SK-N-SH (cell line): ENCODE results near the gene PRR16. TPM values are rescaled to one million over a fixed set of nuclear protein-coding genes. Genes with fewer than 3 reads are reported as not detected.

Source experiments
- CTCF ChIA-PET: fragments of 300-600, 350-600 bp; formaldehyde crosslinking; extraction: SDS; loops from one replicate; lab custom pipeline; 2021; lab: Yijun Ruan, JAX
- POLR2A ChIA-PET: fragments of 350-600 bp; sonication (Branson Sonifier 250); formaldehyde crosslinking; extraction: SDS; loops from one replicate; lab custom pipeline; 2020; ENCODE audit warnings: antibody characterized with exemption, inconsistent platforms; lab: Yijun Ruan, JAX
- DNase-seq: peaks from one replicate; pipeline ENCODE4 v3.0.0; 2012
- H2AFZ ChIP-seq: fragments of 200-600 bp; sonication (generic); 2 replicates; pipeline ENCODE4 v1.8.1; 2016; ENCODE audit warnings: antibody characterized with exemption, mild to moderate bottlenecking, low read depth
- H3F3A ChIP-seq: fragments of 200-600 bp; sonication (generic); replicated peaks from 2 replicates; pipeline ENCODE3; 2016; ENCODE audit warnings: antibody characterized with exemption, mild to moderate bottlenecking; ENCODE audit not compliant: insufficient read depth
- H3K27ac ChIP-seq, 2 experiments: fragments of 200-500 bp in 1 of 2; fragments of 200-600 bp in 1 of 2; sonication (Bioruptor generic) in 1 of 2; sonication (generic), shearing (Covaris generic) in 1 of 2; 2 replicates each; pipeline versions ENCODE4 v1.5.1 to v1.6.1; 2014 to 2016; ENCODE audit warnings: low read depth in 2 of 2, inconsistent platforms in 1 of 2, low read length in 1 of 2, mild to moderate bottlenecking in 1 of 2, mixed read lengths in 1 of 2
- H3K27me3 ChIP-seq: fragments of 200-600 bp; sonication (generic), shearing (Covaris generic); 2 replicates; pipeline ENCODE4 v1.6.1; 2016; ENCODE audit warnings: mixed run types; ENCODE audit not compliant: insufficient read depth
- H3K36me3 ChIP-seq, 2 experiments: fragments of 200-500 bp in 1 of 2; fragments of 200-600 bp in 1 of 2; sonication (Bioruptor generic) in 1 of 2; sonication (generic) in 1 of 2; replicated peaks in 1 of 2; 2 replicates each; pipeline versions ENCODE3 to v1.5.1; 2014 to 2016; ENCODE audit warnings: low read length in 1 of 2, mild to moderate bottlenecking in 1 of 2; ENCODE audit not compliant: insufficient read depth in 2 of 2, control insufficient read depth in 1 of 2
- H3K4me1 ChIP-seq, 2 experiments: fragments of 200-500 bp in 1 of 2; fragments of 200-600 bp in 1 of 2; sonication (Bioruptor generic) in 1 of 2; sonication (generic), shearing (Covaris generic) in 1 of 2; 2 replicates each; pipeline versions ENCODE4 v1.5.1 to v1.6.1; 2014 to 2016; ENCODE audit warnings: low read depth in 1 of 2, low read length in 1 of 2, mixed run types in 1 of 2; ENCODE audit not compliant: insufficient read depth in 2 of 2, control insufficient read depth in 1 of 2
- H3K4me2 ChIP-seq: fragments of 200-600 bp; sonication (generic), shearing (Covaris generic); 2 replicates; pipeline ENCODE4 v1.6.1; 2017; ENCODE audit warnings: mixed run types
- H3K4me3 ChIP-seq, 2 experiments: fragments of 200-500 bp in 1 of 2; fragments of 200-600 bp in 1 of 2; sonication (Bioruptor generic) in 1 of 2; sonication (generic), shearing (Covaris generic) in 1 of 2; 2 replicates each; pipeline versions ENCODE4 v1.5.1 to v1.8.1; 2014 to 2016; ENCODE audit warnings: low read depth in 2 of 2, inconsistent platforms in 1 of 2, low read length in 1 of 2, mild to moderate bottlenecking in 1 of 2, mixed read lengths in 1 of 2, moderate library complexity in 1 of 2
- H3K79me2 ChIP-seq: fragments of 200-600 bp; sonication (generic); 2 replicates; pipeline ENCODE4 v1.8.1; 2017; ENCODE audit warnings: mild to moderate bottlenecking; ENCODE audit not compliant: insufficient read depth
- H3K9ac ChIP-seq: fragments of 200-600 bp; sonication (generic); 2 replicates; pipeline ENCODE4 v1.6.1; 2017; ENCODE audit warnings: mixed run types
- H3K9me2 ChIP-seq: fragments of 200-600 bp; sonication (generic); 2 replicates; pipeline ENCODE4 v1.6.1; 2017; ENCODE audit warnings: mixed run types
- H3K9me3 ChIP-seq: fragments of 200-600 bp; sonication (generic); 2 replicates; pipeline ENCODE4 v1.6.1; 2017; ENCODE audit warnings: mixed run types, mild to moderate bottlenecking, moderate library complexity
- H4K20me1 ChIP-seq: fragments of 200-600 bp; sonication (generic); 2 replicates; pipeline ENCODE4 v1.6.1; 2017; ENCODE audit warnings: mild to moderate bottlenecking, mixed run types; ENCODE audit not compliant: insufficient read depth
- CTCF ChIP-seq: fragments of 200-600 bp; sonication (generic); IDR thresholded peaks from 2 replicates; pipeline ENCODE4 v1.6.1; 2017; ENCODE audit warnings: antibody characterized with exemption, mild to moderate bottlenecking, moderate library complexity
- FOSL2 ChIP-seq: IDR thresholded peaks from 2 replicates; pipeline ENCODE4 v1.4.0; 2012; ENCODE audit warnings: low read depth, mild to moderate bottlenecking, moderate library complexity, borderline replicate concordance
- FOXJ3 ChIP-seq: sonication (generic); formaldehyde crosslinking; IDR thresholded peaks from 2 replicates; pipeline ENCODE4 v1.5.1; 2020; ENCODE audit warnings: mild to moderate bottlenecking, missing genetic modification reagents
- FOXM1 ChIP-seq: IDR thresholded peaks from 2 replicates; pipeline ENCODE4 v1.4.0; 2012; ENCODE audit warnings: low read depth, mild to moderate bottlenecking
- GABPA ChIP-seq: IDR thresholded peaks from 2 replicates; pipeline ENCODE4 v1.4.0; 2012; ENCODE audit warnings: low read depth, mild to moderate bottlenecking
- GATA2 ChIP-seq: sonication (generic); formaldehyde crosslinking; IDR thresholded peaks from 2 replicates; pipeline ENCODE4 v1.5.0; 2020; ENCODE audit warnings: mild to moderate bottlenecking, missing genetic modification reagents
- MAX ChIP-seq: IDR thresholded peaks from 2 replicates; pipeline ENCODE4 v1.4.0; 2012; ENCODE audit warnings: low read depth
- MXI1 ChIP-seq: IDR thresholded peaks from 2 replicates; pipeline ENCODE4 v1.6.1; 2012; ENCODE audit warnings: mild to moderate bottlenecking, low read depth, low read length, improper control_type of control experiment
- POLR2AphosphoS5 ChIP-seq: IDR thresholded peaks from 2 replicates; pipeline ENCODE4 v1.6.1; 2012; ENCODE audit warnings: low read depth, low read length
- RAD21 ChIP-seq: IDR thresholded peaks from 2 replicates; pipeline ENCODE4 v1.6.1; 2012; ENCODE audit warnings: mild to moderate bottlenecking, low read length
- RFX5 ChIP-seq: IDR thresholded peaks from 2 replicates; pipeline ENCODE4 v1.6.1; 2012; ENCODE audit warnings: mild to moderate bottlenecking, improper control_type of control experiment, low read length
- RXRA ChIP-seq: IDR thresholded peaks from 2 replicates; pipeline ENCODE4 v1.4.0; 2012; ENCODE audit warnings: low read depth, mild to moderate bottlenecking, borderline replicate concordance
- SMC3 ChIP-seq: IDR thresholded peaks from 2 replicates; pipeline ENCODE4 v1.6.1; 2012; ENCODE audit warnings: low read depth, low read length, improper control_type of control experiment
- TEAD4 ChIP-seq: IDR thresholded peaks from 2 replicates; pipeline ENCODE4 v1.4.0; 2012; ENCODE audit warnings: mild to moderate bottlenecking, borderline replicate concordance; ENCODE audit not compliant: insufficient read depth
- WGBS: methylation state at CpG from one replicate; pipeline ENCODE4 v1.1.6; 2017; ENCODE audit warnings: low lambda C conversion rate; 5-methylcytosine and 5-hydroxymethylcytosine counted together
- polyA plus RNA-seq, 3 experiments: library from polyadenylated mRNA; depleted of rRNA; stranded (reverse); fragments of >200 nt; gene quantifications; 2 replicates each; pipeline ENCODE4 v1.2.3, GENCODE V29; 2012
- TF ChIP-seq, protein P1 (sequence below): IDR thresholded peaks from 2 replicates; pipeline ENCODE4 v1.4.0; 2012; ENCODE audit warnings: low read depth, borderline replicate concordance

Gene PRR16
- polyA plus RNA-seq, 1 of the 3 experiments (the other 2 are of a cell fraction): 26.7 TPM

- H3K27ac ChIP-seq: no peak overlapping the region
- TF ChIP-seq MAX: no peak
- TF ChIP-seq RAD21: no peak
- no peak for TF ChIP-seq FOXJ3
- TF ChIP-seq SMC3: no peak
- TF ChIP-seq, protein P1, sequence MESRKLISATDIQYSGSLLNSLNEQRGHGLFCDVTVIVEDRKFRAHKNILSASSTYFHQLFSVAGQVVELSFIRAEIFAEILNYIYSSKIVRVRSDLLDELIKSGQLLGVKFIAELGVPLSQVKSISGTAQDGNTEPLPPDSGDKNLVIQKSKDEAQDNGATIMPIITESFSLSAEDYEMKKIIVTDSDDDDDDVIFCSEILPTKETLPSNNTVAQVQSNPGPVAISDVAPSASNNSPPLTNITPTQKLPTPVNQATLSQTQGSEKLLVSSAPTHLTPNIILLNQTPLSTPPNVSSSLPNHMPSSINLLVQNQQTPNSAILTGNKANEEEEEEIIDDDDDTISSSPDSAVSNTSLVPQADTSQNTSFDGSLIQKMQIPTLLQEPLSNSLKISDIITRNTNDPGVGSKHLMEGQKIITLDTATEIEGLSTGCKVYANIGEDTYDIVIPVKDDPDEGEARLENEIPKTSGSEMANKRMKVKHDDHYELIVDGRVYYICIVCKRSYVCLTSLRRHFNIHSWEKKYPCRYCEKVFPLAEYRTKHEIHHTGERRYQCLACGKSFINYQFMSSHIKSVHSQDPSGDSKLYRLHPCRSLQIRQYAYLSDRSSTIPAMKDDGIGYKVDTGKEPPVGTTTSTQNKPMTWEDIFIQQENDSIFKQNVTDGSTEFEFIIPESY: no peak
- no peak for TF ChIP-seq CTCF
- TF ChIP-seq RXRA: no peak
- no peak for TF ChIP-seq FOXM1
- TF ChIP-seq TEAD4: no peak
- TF ChIP-seq GABPA: no peak
- TF ChIP-seq MXI1: no peak
- no peak for TF ChIP-seq GATA2 (CRISPR knock-in tag)
- no peak for TF ChIP-seq POLR2AphosphoS5
- TF ChIP-seq FOSL2: no peak
- TF ChIP-seq, all 33 proteins: peak for 0
- H3K9me3 ChIP-seq: no peaks in the 10 kb centered on the region
- H3K4me1 ChIP-seq: peaks cover 0 to 6% of the 10 kb centered on the region in 2 experiments; a peak in 2 of 4 replicates
- H3K36me3 ChIP-seq: peaks cover 0 to 9% of the 10 kb centered on the region in 2 experiments
- ChIA-PET CTCF (interaction anchor here (0.6 kb wide), 1 partner anchor 251 kb away, joined by 3 read pairs; no protein-coding TSS in a partner anchor), POLR2A (no interaction called here)
- no peaks in the 10 kb centered on the region for H3K27me3 ChIP-seq
- 84% methylated on average over 3 of the region's 3 CpGs for WGBS
- H3K9me2 ChIP-seq: no peaks in the 10 kb centered on the region
- H2AFZ ChIP-seq: no peak overlapping the region
- peaks cover 7% of the 10 kb centered on the region for H3F3A ChIP-seq
- H4K20me1 ChIP-seq: no peaks in the 10 kb centered on the region
- H3K79me2 ChIP-seq: peaks cover 78% of the 10 kb centered on the region
- no peak overlapping the region for H3K4me2 ChIP-seq
- no peak overlapping the region for H3K4me3 ChIP-seq
- H3K9ac ChIP-seq: no peak overlapping the region
- no peak for DNase-seq
Observed at GRCh38 chr5:120545951-120546350, 81.9 kb downstream of the PRR16 start.

GRCh38 chr5:120546922-120547321 lies 82.8 kb downstream of the PRR16 start:
- H3K9me3 ChIP-seq: no peaks in the 10 kb centered on the region
- no peak for TF ChIP-seq POLR2AphosphoS5
- no peak for TF ChIP-seq SMC3
- TF ChIP-seq, protein P1: no peak
- no peak for TF ChIP-seq RFX5
- H3K27me3 ChIP-seq: no peaks in the 10 kb centered on the region
- POLR2A ChIA-PET: no interaction called here
- peaks cover 0 to 6% of the 10 kb centered on the region in 2 experiments; a peak in 2 of 4 replicates for H3K4me1 ChIP-seq
- H3K9ac ChIP-seq: no peak overlapping the region
- H2AFZ ChIP-seq: no peak overlapping the region
- H3K27ac ChIP-seq: no peak overlapping the region
- H3K36me3 ChIP-seq: peaks cover 0 to 6% of the 10 kb centered on the region in 2 experiments
- H3K79me2 ChIP-seq: peaks cover 76% of the 10 kb centered on the region
- no peak overlapping the region for H3K4me3 ChIP-seq
- H3K9me2 ChIP-seq: no peaks in the 10 kb centered on the region
- no peak overlapping the region for H3K4me2 ChIP-seq
- no peaks in the 10 kb centered on the region for H4K20me1 ChIP-seq
- no peak for DNase-seq
- peaks cover 7% of the 10 kb centered on the region for H3F3A ChIP-seq
- CTCF ChIA-PET: interaction anchor here (0.6 kb wide), 1 partner anchor 63 kb away, joined by 4 read pairs; no protein-coding TSS in a partner anchor
- 68% methylated on average over 2 of the region's 2 CpGs for WGBS
